Measurements from ENCODE around the gene DYNC1I1. TPM values are rescaled to one million over a fixed set of nuclear protein-coding genes. Genes with fewer than 3 reads are reported as not detected.

Gene DYNC1I1
- total RNA-seq, 1 donor from 2014 or later = 1.6 TPM

- Mint-ChIP-seq H3K27ac (no peak overlapping the region), H3K36me3 (ENCODE audit: insufficient read depth) (no peaks in the 10 kb centered on the region), H3K4me3 (ENCODE audit: low read depth) (no peak overlapping the region), H3K9me3 (ENCODE audit: low read depth) (no peaks in the 10 kb centered on the region), H3K27me3 (peaks cover 7% of the 10 kb centered on the region), H3K4me1 (ENCODE audit: low read depth) (no peaks in the 10 kb centered on the region)
- DNase-seq (ENCODE audit: low spot score, unreplicated experiment) = no peak
- TF ChIP-seq, protein P1, sequence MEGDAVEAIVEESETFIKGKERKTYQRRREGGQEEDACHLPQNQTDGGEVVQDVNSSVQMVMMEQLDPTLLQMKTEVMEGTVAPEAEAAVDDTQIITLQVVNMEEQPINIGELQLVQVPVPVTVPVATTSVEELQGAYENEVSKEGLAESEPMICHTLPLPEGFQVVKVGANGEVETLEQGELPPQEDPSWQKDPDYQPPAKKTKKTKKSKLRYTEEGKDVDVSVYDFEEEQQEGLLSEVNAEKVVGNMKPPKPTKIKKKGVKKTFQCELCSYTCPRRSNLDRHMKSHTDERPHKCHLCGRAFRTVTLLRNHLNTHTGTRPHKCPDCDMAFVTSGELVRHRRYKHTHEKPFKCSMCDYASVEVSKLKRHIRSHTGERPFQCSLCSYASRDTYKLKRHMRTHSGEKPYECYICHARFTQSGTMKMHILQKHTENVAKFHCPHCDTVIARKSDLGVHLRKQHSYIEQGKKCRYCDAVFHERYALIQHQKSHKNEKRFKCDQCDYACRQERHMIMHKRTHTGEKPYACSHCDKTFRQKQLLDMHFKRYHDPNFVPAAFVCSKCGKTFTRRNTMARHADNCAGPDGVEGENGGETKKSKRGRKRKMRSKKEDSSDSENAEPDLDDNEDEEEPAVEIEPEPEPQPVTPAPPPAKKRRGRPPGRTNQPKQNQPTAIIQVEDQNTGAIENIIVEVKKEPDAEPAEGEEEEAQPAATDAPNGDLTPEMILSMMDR (IDR thresholded peaks at IDR 0.05; ENCODE audit: unreplicated experiment) = no peak
Observed at GRCh38 chr7:95808396-95808795, 36.0 kb downstream of the DYNC1I1 start.

GRCh38 chr7:95811846-95812445 is 39.6 kb downstream of the DYNC1I1 start:
- no peaks in the 10 kb centered on the region for H3K9me3 Mint-ChIP-seq (ENCODE audit: low read depth)
- TF ChIP-seq, protein P1 (IDR thresholded peaks at IDR 0.05; ENCODE audit: unreplicated experiment) = no peak
- H3K27me3 Mint-ChIP-seq = peaks cover 4% of the 10 kb centered on the region
- no peak overlapping the region for H3K4me3 Mint-ChIP-seq (ENCODE audit: low read depth)
- no peak overlapping the region for H3K27ac Mint-ChIP-seq
- no peaks in the 10 kb centered on the region for H3K36me3 Mint-ChIP-seq (ENCODE audit: insufficient read depth)
- DNase-seq (ENCODE audit: low spot score, unreplicated experiment) = no peak
- no peaks in the 10 kb centered on the region for H3K4me1 Mint-ChIP-seq (ENCODE audit: low read depth)

- DNase-seq (ENCODE audit: low spot score, unreplicated experiment) = no peak
- H3K36me3 Mint-ChIP-seq (ENCODE audit: insufficient read depth) = no peaks in the 10 kb centered on the region
- no peak overlapping the region for H3K4me3 Mint-ChIP-seq (ENCODE audit: low read depth)
- no peaks in the 10 kb centered on the region for H3K4me1 Mint-ChIP-seq (ENCODE audit: low read depth)
- H3K27ac Mint-ChIP-seq = no peak overlapping the region
- H3K9me3 Mint-ChIP-seq (ENCODE audit: low read depth) = no peaks in the 10 kb centered on the region
- TF ChIP-seq, protein P1 (IDR thresholded peaks at IDR 0.05; ENCODE audit: unreplicated experiment) = no peak
- no peaks in the 10 kb centered on the region for H3K27me3 Mint-ChIP-seq
Observed at GRCh38 chr7:95814721-95815120, 42.4 kb downstream of the DYNC1I1 start.

DNA sequence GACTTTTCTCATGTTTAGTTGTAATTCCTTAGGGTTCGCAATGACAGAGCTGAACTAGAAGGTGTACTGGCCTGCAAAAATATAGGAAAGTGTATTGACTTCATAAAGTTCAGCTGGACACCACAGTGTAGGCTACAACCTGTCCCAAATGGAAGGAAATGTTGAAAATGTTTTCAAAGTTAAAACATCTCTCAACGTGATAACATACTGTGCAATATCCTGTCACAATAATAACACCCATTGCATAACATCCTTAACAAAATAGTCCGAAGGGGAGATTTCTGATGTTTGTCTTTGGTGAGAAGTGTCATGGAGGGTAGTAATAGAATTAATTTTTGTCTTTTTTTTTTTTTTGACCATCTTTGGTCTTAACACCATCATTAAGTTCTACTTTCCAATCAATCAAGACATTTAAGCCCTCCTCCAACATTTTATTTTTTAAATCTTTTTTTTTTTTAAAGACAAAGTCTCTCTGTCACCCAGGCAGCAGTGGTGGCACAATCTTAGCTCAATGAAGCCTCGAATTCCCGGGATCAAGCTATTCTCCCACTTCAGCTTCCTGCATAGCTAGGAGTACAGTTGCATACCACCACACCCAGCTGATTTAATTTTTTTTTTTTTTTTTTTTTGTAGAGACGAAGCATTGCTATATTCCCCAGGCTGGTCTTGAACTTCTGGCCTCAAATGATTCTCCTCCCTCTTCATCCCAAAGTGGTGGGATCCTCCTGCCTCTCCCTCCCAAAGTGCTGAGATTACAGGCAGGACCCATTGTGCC is 45.7 kb downstream of the DYNC1I1 start:
- Mint-ChIP-seq H3K36me3 (ENCODE audit: insufficient read depth) (no peaks in the 10 kb centered on the region), H3K4me1 (ENCODE audit: low read depth) (no peaks in the 10 kb centered on the region), H3K9me3 (ENCODE audit: low read depth) (no peaks in the 10 kb centered on the region), H3K27me3 (no peaks in the 10 kb centered on the region), H3K4me3 (ENCODE audit: low read depth) (no peak overlapping the region), H3K27ac (no peak overlapping the region)
- DNase-seq (ENCODE audit: low spot score, unreplicated experiment) = no peak
- TF ChIP-seq, protein P1 (IDR thresholded peaks at IDR 0.05; ENCODE audit: unreplicated experiment) = no peak

DNA sequence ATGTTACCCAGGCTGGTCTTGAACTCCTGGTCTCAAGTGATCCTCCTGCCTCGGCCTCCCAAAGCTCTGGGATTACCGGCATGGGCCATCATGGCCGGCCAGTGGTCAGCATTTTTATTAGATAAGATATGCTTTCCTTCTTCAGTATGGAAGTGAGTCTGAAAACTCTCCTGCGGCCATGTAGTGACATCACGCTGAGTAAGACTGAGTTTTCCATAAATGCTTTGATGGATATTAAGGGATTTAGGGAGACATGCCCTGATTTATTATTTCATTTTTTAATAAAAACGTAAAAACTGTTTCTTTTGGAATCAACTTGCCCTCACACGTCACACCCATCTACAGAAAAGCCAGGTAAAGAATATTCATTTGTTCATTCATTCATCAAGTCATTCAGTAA is 48.4 kb downstream of the DYNC1I1 start:
- TF ChIP-seq, protein P1 (IDR thresholded peaks at IDR 0.05; ENCODE audit: unreplicated experiment) = no peak
- DNase-seq (ENCODE audit: low spot score, unreplicated experiment) = no peak
- H3K36me3 Mint-ChIP-seq (ENCODE audit: insufficient read depth) = no peaks in the 10 kb centered on the region
- H3K4me3 Mint-ChIP-seq (ENCODE audit: low read depth) = no peak overlapping the region
- no peak overlapping the region for H3K27ac Mint-ChIP-seq
- no peaks in the 10 kb centered on the region for H3K27me3 Mint-ChIP-seq
- no peaks in the 10 kb centered on the region for H3K9me3 Mint-ChIP-seq (ENCODE audit: low read depth)
- no peaks in the 10 kb centered on the region for H3K4me1 Mint-ChIP-seq (ENCODE audit: low read depth)
